Transverse colon (tissue), 4 donors: Measurements from ENCODE around the gene KCTD5. TPM values are rescaled to one million over a fixed set of nuclear protein-coding genes. Genes with fewer than 3 reads are reported as not detected.
"Not testable (repeated sequence)": the region's sequence is repeated elsewhere in the genome, so short reads cannot be mapped to it uniquely, and the experiment has no call there.

Experiments used
- DNase-seq: peaks from one replicate; pipeline ENCODE4 v3.0.0-alpha.2; 2019
- H3K27ac ChIP-seq, 4 donors: fragments of 200-600 bp; sonication (generic); 2 replicates each; pipeline ENCODE4 v1.5.1; 2016 to 2018; ENCODE audit warnings: inconsistent platforms in 4 of 4
- H3K27me3 ChIP-seq: fragments of 200-600 bp; sonication (generic); 2 replicates; pipeline ENCODE4 v1.5.1; 2017; ENCODE audit warnings: inconsistent platforms
- H3K36me3 ChIP-seq, 4 donors: fragments of 200-600 bp; sonication (generic); 2 replicates each; pipeline ENCODE4 v1.5.1; 2017 to 2019; ENCODE audit warnings: inconsistent platforms in 4 of 4
- H3K4me1 ChIP-seq, 4 donors: fragments of 200-600 bp; sonication (generic); 2 replicates each; pipeline ENCODE4 v1.5.1; 2017 to 2020; ENCODE audit warnings: inconsistent platforms in 4 of 4
- H3K4me3 ChIP-seq, 4 donors: fragments of 200-600 bp; sonication (generic); 1 replicate in 1 of 4; 2 replicates in 3 of 4; pipeline versions ENCODE4 v1.5.1 to v1.6.1; 2017 to 2019; ENCODE audit warnings: inconsistent platforms in 4 of 4
- H3K9me3 ChIP-seq, 2 donors: fragments of 200-600 bp; sonication (generic); 2 replicates each; pipeline ENCODE4 v1.5.1; 2017 to 2019; ENCODE audit warnings: inconsistent platforms in 2 of 2
- CTCF ChIP-seq, 5 experiments: fragments of 200-600 bp in 3 of 5; fragments of 450-650 bp in 2 of 5; sonication (generic) in 3 of 5; IDR thresholded peaks; 1 replicate in 2 of 5; 2 replicates in 3 of 5; pipeline ENCODE4 v1.5.1; 2016 to 2017; ENCODE audit warnings: antibody characterized with exemption in 5 of 5, inconsistent platforms in 3 of 5, mild to moderate bottlenecking in 2 of 5, moderate library complexity in 1 of 5
- EP300 ChIP-seq: sonication (generic); formaldehyde crosslinking; IDR thresholded peaks from one replicate; pipeline ENCODE4 v1.6.1; 2017; ENCODE audit warnings: antibody characterized with exemption, low read depth
- POLR2A ChIP-seq: fragments of 450-650 bp; IDR thresholded peaks from one replicate; pipeline ENCODE4 v1.6.1; 2016; ENCODE audit warnings: antibody characterized with exemption, mild to moderate bottlenecking, moderate library complexity
- POLR2AphosphoS5 ChIP-seq, 3 donors: sonication (generic); formaldehyde crosslinking; IDR thresholded peaks; one replicate each; pipeline ENCODE4 v1.6.1; 2016; ENCODE audit warnings: antibody characterized with exemption in 3 of 3
- WGBS, 2 donors: methylation state at CpG; one replicate each; pipeline ENCODE4 v1.1.5; 2018; ENCODE audit warnings: low coverage in 1 of 2; 5-methylcytosine and 5-hydroxymethylcytosine counted together
- in situ Hi-C, 4 donors: fragments of 200-750 bp; cut with MboI; loops; one replicate each; pipeline versions ENCODE4 v1.15.0 to v1.15.1; 2017; ENCODE audit warnings: low sequenced_read_pairs in 3 of 4, low pct_ligation_motif_present in 1 of 4, low pct_unique_long_range_greater_than_20kb in 1 of 4
- intact Hi-C: fragments of 100-400 bp; cut with DNase I; formaldehyde crosslinking; loops from one replicate; pipeline ENCODE4 v1.15.1; 2023; ENCODE audit warnings: low total_unique reads
- total RNA-seq, 4 donors: library from RNA; depleted of rRNA; stranded (reverse); fragments of >200 nt; gene quantifications; one replicate each; pipeline ENCODE4 v1.1.0, GENCODE V29; 2016

KCTD5 gene
- total RNA-seq, 4 donors from 2014 or later, result 44.2 to 107 (median 60.3) TPM

GRCh38 chr16:2719328-2720063, 37.2 kb downstream of the KCTD5 start:
- peak overlapping the region in 3 of 4 donors; percentile 26 to 90 (median 87) for H3K27ac ChIP-seq
- intact Hi-C loops, result no loop called here

GRCh38 chr16:2720064-2720457, 37.7 kb downstream of the KCTD5 start, which contains the start of gene PRSS27:
Gene PRSS27, minus strand, starts transcription at chr16:2720224. Its CDS starts 64 bp downstream, at chr16:2720160.
- WGBS, 2 donors, result 75 to 81% methylated on average over 3 to 26 of the region's 26 CpGs
- peak; percentile 14 for DNase-seq
- Histone ChIP-seq H3K27ac (peak within 1 kb of the TSS; percentile 79 to 90 (median 86)), H3K4me1 (peaks cover 4 to 33% (median 23%) of the 10 kb centered on the region in 4 donors), H3K4me3 (peak within 1 kb of the TSS; percentile 47 to 73 (median 62)), H3K9me3 (no peaks in the 10 kb centered on the region), H3K36me3 (no peaks in the 10 kb centered on the region), H3K27me3 (peaks cover 17% of the 10 kb centered on the region)
- no peak for TF ChIP-seq POLR2A
- TF ChIP-seq POLR2AphosphoS5 (IDR thresholded peaks at IDR 0.05), result no peak
- no peak for TF ChIP-seq EP300
- no peak for TF ChIP-seq CTCF (IDR thresholded peaks at IDR 0.05)
- intact Hi-C loops (no loop called here), in situ Hi-C loops (no loop called here)

More at GRCh38 chr16:2719328-2720063, 37.2 kb downstream of the KCTD5 start:
- 55% methylated on average over 12 of the region's 16 CpGs; no CpG with 5 or more reads in 1 of the 2 donors for WGBS, 2 donors
- TF ChIP-seq POLR2A (no peak), EP300 (no peak), CTCF (IDR thresholded peaks at IDR 0.05) (no peak), POLR2AphosphoS5 (IDR thresholded peaks at IDR 0.05) (peak in 2 of 3 donors; percentile 14 to 42)
- Histone ChIP-seq H3K36me3 (no peaks in the 10 kb centered on the region), H3K9me3 (no peaks in the 10 kb centered on the region), H3K4me3 (no peak overlapping the region), H3K4me1 (peaks cover 4 to 34% (median 23%) of the 10 kb centered on the region in 4 donors), H3K27me3 (peaks cover 18% of the 10 kb centered on the region)
- in situ Hi-C loops, result no loop called here
- DNase-seq, result peak; percentile 80

GRCh38 chr16:2720719-2721633, 38.7 kb downstream of the KCTD5 start:
- Histone ChIP-seq H3K4me1 (peaks cover 4 to 27% (median 21%) of the 10 kb centered on the region in 4 donors), H3K27me3 (peaks cover 13% of the 10 kb centered on the region), H3K4me3 (peak overlapping the region; percentile 47 to 73 (median 62)), H3K36me3 (no peaks in the 10 kb centered on the region), H3K9me3 (no peaks in the 10 kb centered on the region), H3K27ac (peak overlapping the region; percentile 79 to 90 (median 86))
- TF ChIP-seq POLR2A, result peak; percentile 38
- no peak for TF ChIP-seq EP300
- TF ChIP-seq CTCF (IDR thresholded peaks at IDR 0.05), result peak in 4 of 5 experiments; percentile 37 to 82 (median 75)
- TF ChIP-seq POLR2AphosphoS5 (IDR thresholded peaks at IDR 0.05), result peak in 2 of 3 donors; percentile 12 to 49
- intact Hi-C loops (no loop called here), in situ Hi-C loops (no loop called here)
- peak; percentile 90 for DNase-seq
- WGBS, 2 donors, result 2% methylated on average over 25 of the region's 99 CpGs; no CpG with 5 or more reads in 1 of the 2 donors

- 12 to 34% methylated on average over 6 to 14 of the region's 14 CpGs for WGBS, 2 donors
- H3K9me3 ChIP-seq, DNase-seq, H3K36me3 ChIP-seq, H3K27me3 ChIP-seq, in situ Hi-C loops, intact Hi-C loops: not testable (repeated sequence)
- Histone ChIP-seq H3K4me1 (peaks cover 4 to 27% (median 21%) of the 10 kb centered on the region in 4 donors), H3K4me3 (peak overlapping the region; percentile 27 to 73 (median 56)), H3K27ac (peak overlapping the region; percentile 79 to 90 (median 86))
These were observed 39.4 kb downstream of the KCTD5 start for GRCh38 chr16:2721634-2722173.
